GM18498 (cell line): ENCODE measurements around the gene TMC3.
"Not testable (repeated sequence)": the region's sequence is repeated elsewhere in the genome, so short reads cannot be mapped to it uniquely, and the experiment has no call there.

Experiments used
- ATAC-seq: cut with Tn5 transposase; IDR thresholded peaks from one replicate; pipeline ENCODE4 v1.9.1; 2021; ENCODE audit warnings: mild to moderate bottlenecking, moderate library complexity; ENCODE audit not compliant: unreplicated experiment

TMC3 gene

GRCh38 chr15:81348691-81349090 lies 25.3 kb downstream of the TMC3 start:
- not testable (repeated sequence) for ATAC-seq

DNA sequence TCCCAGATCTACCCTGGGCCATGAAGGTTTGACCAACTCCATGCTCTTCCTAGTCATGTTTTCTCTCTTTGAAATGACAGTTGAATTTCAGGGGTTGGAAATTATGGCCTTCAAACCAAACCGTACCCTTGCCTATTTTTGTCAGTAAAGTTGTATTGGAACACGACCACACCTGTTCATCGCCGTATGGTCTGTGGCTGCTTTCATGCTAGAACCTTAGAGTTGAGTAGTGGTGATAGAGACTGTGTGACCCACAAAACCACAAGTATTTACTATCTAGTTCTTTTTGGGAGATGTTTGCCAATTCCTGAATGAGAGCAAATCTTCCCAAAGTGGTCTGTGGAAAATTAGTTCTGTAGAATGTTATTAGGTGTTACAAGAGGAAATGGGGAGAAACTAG lies 26.1 kb downstream of the TMC3 start:
- no peak for ATAC-seq

GRCh38 chr15:81346611-81347010 lies 27.4 kb downstream of the TMC3 start:
- ATAC-seq = no peak

GRCh38 chr15:81343371-81343770 lies 30.6 kb downstream of the TMC3 start:
- no peak for ATAC-seq

GRCh38 chr15:81341351-81341750 lies 32.7 kb downstream of the TMC3 start:
- ATAC-seq = no peak

- ATAC-seq = no peak
Measured at GRCh38 chr15:81339851-81340250, 34.2 kb downstream of the TMC3 start.

- no peak for ATAC-seq
Measured at GRCh38 chr15:81339321-81339720, 34.7 kb downstream of the TMC3 start.

DNA sequence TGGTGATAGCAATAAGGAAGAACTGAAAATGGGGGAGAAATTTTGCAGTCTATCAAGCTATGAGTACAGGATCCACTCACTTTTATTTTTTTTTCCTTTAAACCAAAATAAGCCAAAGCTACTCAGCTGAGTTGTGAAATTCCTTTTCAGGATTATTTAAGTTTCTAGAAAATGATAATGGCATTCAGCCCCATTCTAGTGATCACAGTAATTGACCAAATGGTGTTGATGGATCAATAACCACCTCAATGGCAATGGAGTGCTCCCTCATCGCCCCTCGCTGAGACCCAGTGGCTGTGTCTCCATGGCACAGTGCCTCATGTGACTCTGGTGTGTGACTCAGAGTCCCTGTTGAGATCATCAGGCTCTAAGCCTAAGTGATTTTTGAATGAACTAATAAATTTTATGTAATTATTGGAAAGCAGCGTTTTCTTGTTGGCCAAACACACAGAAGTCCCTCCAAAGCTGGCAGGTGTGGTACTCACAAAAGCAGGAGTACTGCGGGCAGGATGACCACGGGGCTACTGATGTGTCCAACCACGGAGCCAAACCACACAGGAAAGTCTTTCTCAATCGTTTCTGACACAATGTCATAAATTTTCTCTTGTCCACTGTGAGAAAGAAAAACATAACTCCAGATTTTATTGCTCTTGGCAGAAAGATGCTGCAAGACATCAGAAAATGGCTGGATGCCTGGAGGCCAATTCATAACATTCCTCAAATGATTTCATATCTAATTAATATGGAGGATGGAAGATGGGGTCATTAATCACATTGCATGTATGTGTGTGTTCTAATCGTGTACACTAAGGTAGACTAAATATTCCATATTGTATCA lies 35.6 kb downstream of the TMC3 start:
- no peak for ATAC-seq

DNA sequence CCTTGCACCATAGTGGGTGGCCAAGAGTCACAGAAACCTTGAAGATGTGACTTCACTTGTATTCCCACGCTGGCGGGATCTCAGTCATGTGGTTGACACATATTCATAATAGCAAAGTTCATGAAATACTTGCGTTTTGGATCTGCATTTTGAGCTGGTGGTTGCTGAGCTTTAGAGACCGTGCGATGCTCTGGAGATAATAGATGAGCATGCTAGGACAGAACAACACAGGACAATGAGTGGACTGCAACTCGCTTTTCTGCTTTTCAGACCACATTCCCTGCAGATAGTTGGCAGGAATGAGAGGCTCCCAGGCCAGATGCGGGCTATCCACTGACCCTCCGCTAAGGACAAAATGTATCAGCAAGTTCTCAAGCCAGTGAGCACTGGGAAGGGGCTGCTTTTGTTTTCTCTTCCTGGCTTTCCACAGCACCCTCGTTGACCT lies 36.3 kb downstream of the TMC3 start:
- ATAC-seq = no peak

- no peak for ATAC-seq
Measured at GRCh38 chr15:81337241-81337640, 36.8 kb downstream of the TMC3 start.

DNA sequence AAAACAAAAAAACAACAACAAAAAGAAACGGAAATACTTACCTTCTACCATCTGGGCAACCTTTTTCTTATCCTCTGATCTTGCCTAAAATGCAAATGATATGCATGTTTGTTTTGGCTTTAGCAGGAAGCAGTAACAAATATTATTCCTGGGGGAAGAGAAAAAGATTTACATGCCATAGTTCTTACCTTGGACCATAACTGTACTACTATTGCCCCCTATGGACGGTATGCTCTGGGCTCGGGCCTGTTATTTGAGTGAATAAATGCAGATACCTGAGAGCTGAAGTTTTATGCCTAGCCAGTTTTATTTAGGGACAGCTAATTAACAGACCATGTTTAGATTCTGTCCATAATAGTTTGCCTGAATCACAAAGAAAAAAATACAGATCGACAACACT lies 37.4 kb downstream of the TMC3 start:
- ATAC-seq = no peak

DNA sequence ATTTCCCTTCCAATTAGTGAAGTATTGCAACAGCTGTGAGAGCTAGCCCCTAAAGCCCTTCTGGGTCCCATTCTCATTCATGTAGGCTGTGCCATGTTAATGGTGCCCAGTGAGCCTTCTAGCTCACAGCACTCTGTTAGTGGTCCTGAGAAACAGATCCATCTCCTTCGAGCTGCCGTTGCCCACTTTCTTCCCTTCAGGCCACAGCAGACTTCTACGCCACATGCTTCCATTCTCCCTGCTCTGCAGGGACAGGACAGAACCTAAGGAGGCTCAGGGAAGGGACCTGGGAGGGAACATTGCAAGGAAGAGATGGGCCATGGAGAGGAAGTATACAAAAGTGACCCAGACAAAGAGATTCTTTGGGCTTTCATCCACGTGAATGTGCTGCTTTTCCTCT lies 38.4 kb downstream of the TMC3 start:
- no peak for ATAC-seq

- no peak for ATAC-seq
Measured at GRCh38 chr15:81334768-81335435, 39.1 kb downstream of the TMC3 start.

DNA sequence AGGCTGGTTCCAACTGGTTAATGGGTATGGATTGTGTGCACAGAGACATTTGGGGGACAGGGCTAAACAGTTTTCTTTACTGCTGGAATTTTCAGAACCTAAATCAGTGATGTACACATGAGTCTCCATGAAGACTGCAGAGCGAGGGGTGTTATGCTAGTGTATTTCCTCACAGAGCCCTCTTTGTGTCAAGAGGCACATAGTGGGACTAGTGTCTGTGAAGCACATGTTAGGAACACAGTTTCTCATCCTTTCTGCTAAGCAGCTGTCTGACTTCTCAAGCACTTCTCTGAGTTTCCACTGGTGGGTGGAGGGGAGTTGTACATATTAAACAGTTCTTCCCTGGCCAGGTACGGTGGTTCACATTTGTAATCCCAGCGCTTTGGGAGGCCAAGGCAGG lies 40.6 kb downstream of the TMC3 start:
- no peak for ATAC-seq

GRCh38 chr15:81332326-81332725 lies 41.7 kb downstream of the TMC3 start:
- ATAC-seq = no peak

GRCh38 chr15:81331600-81331999 lies 42.4 kb downstream of the TMC3 start:
- no peak for ATAC-seq

GRCh38 chr15:81331141-81331540 lies 42.9 kb downstream of the TMC3 start:
- not testable (repeated sequence) for ATAC-seq

DNA sequence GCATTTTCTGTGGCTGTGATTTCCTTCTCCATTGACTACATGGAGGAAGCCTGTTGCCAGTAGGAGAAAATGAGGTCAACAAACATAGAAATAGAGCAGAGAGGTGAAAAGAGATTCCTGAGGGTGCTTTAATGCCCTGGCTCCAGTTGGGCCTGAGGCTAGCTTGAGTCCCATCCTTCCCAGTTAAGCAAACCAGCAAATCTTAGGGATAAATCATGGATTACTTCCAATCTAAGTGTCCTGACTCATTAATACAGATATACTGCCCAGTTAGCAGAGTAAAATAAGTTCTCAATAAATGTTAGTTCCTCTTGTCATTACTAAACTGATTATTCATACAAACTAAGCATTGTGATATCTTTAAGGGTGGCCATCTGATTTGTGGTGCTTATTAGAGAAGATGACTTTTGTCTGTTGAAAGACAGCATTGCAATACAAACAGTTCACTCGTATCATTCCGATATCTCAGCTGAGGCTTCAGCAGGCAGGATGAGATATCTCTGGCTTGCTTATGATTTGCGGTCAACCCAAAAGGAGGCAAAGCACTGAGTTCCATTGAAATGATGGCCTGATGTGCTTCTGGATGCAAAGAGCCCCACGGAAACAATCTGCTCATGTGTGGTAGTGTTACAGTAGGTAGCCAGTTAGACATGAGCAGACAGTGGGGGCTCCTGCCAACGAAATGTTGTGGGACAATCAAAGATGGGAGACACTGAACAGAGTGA lies 43.5 kb downstream of the TMC3 start:
- ATAC-seq = no peak

GRCh38 chr15:81329446-81329845 lies 44.6 kb downstream of the TMC3 start:
- no peak for ATAC-seq

DNA sequence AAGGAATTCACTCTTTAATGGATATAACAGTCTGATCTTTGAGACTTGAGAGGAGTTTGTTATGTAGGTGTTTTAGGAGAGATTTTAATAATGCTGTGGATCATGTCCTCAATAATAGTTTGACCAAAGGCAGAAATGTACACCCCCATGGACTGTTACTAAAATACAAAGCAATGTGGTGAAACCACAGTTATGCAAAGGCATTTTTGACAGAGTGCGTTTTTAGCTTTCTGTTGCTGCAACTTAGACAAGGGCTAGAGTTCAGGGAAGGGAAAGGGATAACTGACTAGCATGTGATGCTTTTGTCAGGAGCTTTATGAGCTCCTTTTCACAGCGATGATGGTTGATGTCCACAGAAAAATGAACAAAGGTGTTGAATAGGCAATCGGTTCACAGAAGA lies 46.5 kb downstream of the TMC3 start:
- ATAC-seq = no peak

GRCh38 chr15:81326466-81327212 lies 47.4 kb downstream of the TMC3 start:
- ATAC-seq = no peak
